KBM-7 (cell line): ENCODE data around the gene GAS6.
A peak's percentile ranks its signal among the peaks of the same experiment; 100 is the strongest.
"Not testable (repeated sequence)": the region's sequence is repeated elsewhere in the genome, so short reads cannot be mapped to it uniquely, and the experiment has no call there.

Experiments used
- DNase-seq: peaks from one replicate; pipeline ENCODE4 v3.0.0-alpha.2; 2015
- in situ Hi-C: fragments of 300-500 bp; cut with MboI; formaldehyde crosslinking; loops from 2 replicates; pipeline ENCODE4 v1.14.3; 2020; ENCODE audit warnings: low sequenced_read_pairs, low pct_unique_long_range_greater_than_20kb, mixed read lengths

The GAS6 gene

GRCh38 chr13:113875429-113875815 is 11.5 kb upstream of the GAS6 start:
- in situ Hi-C loops = no loop called here
- no peak for DNase-seq

DNA sequence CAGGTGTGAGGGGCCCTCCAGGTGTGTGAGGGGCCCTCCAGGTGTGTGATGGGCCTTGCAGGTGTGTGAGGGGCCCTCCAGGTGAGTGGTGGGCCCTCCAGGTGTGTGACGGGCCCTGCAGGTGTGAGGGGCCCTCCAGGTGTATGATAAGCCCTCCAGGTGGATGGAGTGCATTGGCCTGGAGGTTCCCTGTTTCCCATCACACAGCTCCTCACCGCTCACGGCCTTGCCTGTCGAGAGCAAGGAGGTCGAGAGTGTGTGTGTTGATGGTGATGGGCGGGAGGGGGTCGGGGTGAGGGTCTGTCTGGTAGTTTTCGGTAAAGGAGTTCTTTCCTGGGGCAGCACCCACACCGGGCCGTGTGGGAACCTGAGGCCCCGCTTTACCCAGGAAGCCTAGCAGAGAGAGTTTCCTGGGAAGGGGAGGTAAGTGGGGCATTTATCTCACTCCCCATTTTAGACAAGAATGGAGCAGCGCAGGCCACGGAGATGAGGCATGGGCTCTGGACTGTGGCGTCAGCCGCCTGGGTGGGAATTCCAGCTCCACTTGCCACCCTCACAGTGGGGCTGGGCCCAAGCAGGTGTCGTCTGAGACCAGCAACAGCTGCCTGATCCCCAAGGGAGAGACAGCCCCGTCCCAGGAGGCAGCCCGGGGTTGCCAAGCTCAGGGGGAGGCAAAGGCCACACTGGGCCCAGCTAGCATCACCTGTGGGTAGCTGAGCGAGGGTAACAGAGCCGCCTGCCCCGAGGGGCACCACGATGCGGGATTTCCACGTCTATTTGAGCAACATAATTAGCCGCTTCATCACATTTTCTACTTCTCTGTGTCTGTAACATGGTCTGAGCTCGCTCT is 10.9 kb upstream of the GAS6 start:
- in situ Hi-C loops = no loop called here
- no peak for DNase-seq

GRCh38 chr13:113874177-113874576 is 10.3 kb upstream of the GAS6 start:
- in situ Hi-C loops = no loop called here
- no peak for DNase-seq

DNA sequence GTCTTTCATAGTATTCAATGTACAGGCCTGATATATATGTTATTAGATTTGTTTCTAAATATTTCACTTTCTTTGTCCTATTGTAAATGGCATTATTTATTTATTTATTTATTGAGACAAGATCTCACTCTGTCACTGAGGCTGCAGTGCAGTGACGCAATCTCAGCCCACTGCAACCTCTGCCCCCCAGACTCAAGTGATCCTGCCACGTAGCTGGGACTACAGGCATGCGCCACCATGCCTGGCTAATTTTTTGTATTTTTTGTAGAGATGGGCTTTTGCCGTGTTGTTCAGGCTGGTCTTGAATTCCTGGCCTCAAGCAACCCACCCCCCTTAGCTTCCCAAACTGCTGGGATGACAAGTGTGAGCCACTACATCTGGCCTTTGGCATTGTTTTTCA is 5.4 kb upstream of the GAS6 start:
- no peak for DNase-seq
- in situ Hi-C loops = no loop called here

DNA sequence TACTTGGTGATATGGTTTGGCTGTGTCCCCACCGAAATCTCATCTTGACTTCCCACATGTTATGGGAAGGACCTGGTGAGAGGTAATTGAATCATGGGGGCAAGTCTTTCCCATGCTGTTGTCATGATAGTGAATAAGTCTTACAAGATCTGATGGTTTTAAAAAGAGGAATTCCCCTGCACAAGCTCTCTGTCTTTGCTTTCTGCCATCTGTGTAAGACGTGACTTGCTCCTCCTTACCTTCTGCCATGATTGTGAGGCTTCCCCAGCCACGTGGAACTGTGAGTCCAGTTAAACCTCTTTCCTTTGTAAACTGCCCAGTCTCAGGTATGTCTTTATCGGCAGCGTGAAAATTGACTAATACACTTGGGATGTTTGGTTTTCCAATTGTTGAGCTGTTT is 4.0 kb upstream of the GAS6 start:
- DNase-seq, in situ Hi-C loops: not testable (repeated sequence)

- no peak for DNase-seq
- in situ Hi-C loops = no loop called here
These were observed 1.6 kb upstream of the GAS6 start for GRCh38 chr13:113865427-113865826.

DNA sequence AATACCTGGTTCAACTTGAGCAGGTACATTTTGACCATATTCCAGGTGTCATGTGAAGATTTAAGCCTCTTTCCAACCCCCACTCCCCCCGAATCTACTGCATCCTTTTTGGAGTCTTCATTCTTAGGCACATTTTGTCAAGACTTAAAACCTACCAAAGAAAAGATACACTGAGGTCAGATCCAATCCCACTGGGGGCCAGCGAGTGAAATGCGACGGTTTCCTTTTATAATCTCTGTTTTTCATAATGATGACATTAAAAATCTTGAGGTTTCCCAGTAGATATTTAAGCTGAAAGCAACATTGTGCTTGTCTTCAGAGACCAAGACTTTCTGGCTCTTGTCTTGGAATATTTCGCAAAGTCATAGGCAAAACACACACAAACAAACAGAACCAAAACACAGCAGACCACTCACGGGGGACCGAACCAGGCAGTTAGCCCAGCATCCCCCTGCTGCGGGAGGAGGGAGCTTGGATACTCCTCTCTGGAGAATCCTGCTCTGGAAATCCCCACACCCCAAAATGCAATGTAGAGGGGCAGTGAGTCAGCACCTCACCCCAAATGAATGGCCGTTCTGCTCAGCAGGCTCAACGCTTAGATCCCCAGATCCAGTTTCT is 506 bp upstream of the GAS6 start:
- in situ Hi-C loops = no loop called here
- DNase-seq = no peak

DNA sequence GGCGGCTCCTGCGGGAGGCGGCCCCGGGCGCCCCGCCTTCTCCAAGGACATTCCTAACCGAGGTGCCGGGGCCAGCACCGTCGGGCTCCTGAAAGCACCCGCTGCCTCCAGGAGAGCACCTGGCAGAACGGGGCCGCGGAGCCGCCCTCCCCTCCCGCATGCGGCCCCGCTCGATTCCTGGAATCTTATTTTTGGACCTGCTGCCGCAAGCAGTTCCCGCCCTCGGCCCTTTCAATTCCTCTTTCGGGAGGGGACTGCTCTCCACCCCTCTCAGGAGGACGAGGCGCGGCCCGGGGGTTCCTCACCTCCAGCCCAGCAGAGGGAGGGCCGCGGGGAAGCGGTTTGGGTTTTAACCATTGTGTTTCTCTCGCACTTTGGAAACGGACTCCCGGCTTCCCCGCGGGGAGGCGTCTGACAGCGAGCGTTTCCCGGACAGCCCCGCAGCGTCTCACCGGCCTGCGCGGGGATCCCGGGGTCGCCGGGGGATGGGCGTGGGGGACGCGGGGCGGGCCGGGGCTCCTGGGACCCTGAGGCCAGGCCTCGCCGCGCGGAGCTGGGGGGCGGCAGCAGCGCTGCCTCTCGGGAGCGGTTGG is 849 bp downstream of the GAS6 start:
- peak; percentile 70 for DNase-seq
- in situ Hi-C loops = no loop called here

DNA sequence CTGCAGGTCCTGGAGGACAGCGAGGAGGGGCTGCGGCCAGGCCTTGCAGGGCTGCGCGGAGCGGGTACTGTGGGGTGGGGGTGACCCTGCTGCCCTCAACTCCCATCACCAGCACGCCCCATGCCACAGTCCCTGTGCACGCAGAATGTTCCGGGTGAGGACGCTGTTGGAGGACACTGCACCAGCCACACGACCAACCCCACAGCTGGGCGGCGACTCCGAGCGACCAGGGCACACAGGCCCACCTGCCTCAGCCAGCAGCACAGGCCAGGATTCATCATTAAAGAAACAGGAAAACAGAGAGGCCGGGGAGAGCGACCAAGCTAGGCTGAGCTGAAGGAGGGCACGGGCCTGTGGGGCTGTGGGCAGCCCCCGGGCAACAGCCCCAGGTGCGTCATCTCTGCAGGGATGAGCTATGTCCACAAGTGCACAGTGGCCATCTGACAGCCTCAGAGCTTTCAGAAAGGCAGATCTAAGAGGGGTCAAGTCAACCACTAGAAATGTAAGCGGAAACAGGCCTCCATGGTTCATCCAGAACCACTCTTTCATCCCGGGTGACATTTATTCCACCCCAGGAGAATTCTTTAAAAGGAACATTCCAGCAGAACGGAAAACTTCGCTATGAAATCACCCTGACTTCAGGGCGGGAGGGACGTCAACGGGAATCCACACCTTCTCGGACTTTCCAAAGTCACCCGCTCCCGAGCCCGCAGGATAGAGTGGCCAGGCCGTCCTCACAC is 1.5 kb downstream of the GAS6 start:
- in situ Hi-C loops = no loop called here
- no peak for DNase-seq

DNA sequence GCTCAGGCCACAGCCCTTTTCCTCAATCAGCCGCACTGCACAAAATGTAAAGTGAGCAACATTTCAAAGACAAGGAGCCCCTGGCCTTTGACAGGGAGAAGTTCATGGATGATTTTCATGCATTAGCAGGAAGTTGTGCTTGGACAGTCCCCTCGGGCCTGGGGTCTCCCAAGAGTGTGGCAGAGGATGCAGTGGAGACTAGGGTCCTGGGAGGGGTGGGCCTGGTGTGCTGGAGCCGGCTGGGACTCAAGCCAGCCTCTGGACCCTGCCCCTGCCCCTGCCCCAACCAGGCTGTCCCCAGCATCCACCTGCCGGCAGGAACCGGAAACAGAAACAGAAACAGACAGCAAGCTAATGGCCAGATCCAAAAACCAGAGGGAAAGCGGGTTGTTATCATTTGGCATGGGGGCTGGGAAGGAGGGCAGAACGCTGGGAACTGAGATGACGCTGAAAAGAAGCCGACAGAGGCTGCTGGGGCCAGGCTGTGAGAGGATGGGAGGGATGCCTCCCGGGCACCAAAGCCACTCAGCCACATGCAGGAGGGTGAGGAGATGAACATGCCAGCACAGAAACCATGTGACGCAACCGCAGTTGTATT is 2.3 kb downstream of the GAS6 start:
- DNase-seq = no peak
- in situ Hi-C loops = no loop called here

GRCh38 chr13:113860665-113861432 is 3.0 kb downstream of the GAS6 start:
- DNase-seq = no peak
- in situ Hi-C loops = no loop called here

GRCh38 chr13:113860051-113860664 is 3.7 kb downstream of the GAS6 start:
- in situ Hi-C loops = no loop called here
- no peak for DNase-seq

DNA sequence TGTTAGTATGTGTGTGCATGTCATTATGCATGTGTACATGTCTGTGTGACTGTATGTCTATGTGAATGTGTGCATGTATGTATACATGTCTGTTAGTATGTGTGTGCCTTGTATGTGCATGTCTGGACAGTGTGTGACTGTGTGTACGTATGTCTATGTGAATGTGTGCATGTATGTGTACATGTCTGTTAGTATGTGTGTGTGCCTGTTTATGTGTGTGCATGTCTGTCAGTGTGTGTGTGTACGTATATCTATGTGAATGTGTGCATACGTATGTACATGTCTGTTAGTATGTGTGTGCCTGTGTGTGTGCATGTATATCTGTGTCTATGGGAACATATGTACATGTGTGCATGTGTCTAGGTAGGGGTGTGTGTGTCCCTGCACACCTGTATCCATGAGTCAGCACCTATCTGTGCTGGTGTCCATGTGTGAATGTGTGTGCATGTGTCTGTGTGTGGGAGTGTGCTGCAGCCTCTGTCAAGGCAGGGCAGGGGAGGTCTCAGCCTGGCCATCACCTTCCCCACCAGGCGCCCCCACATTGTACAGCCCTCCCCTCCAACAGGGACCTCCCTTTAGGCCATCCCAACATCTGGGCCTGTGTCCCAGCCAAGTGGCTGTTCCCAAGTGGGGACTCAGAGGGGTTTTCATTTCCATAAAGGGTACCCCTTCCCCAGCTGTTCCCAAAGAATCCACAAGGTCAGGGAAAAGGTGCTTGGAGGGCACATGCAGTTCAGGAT is 4.4 kb downstream of the GAS6 start:
- in situ Hi-C loops = no loop called here
- DNase-seq = no peak

- in situ Hi-C loops = no loop called here
- no peak for DNase-seq
These were observed 6.2 kb downstream of the GAS6 start for GRCh38 chr13:113857531-113858195.

DNA sequence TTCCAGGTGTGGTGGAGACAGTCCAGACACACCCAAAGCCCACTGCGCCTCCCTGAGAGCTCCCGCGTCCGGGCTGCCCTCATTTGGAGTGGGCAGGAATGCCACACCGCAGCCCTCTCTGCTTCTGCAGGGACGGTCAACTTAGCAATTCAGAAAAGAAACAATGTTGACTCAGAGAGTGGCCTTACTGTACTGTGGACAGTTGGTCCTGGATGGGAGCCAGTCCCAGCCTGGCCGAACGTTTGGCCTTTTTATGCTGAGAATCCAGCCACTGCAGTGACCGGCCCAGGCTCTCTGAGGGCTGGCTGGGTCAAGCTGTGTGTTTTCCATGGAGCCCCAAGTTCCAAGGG is 7.2 kb downstream of the GAS6 start:
- no peak for DNase-seq

GRCh38 chr13:113855931-113856715 is 7.8 kb downstream of the GAS6 start:
- no peak for DNase-seq
- in situ Hi-C loops = no loop called here

More for the DNA sequence above, 7.2 kb downstream of the GAS6 start:
- in situ Hi-C loops = no loop called here
